ENCODE measurements around the gene ITGB1BP2.
"Not testable (repeated sequence)": the region's sequence is repeated elsewhere in the genome, so short reads cannot be mapped to it uniquely, and the experiment has no call there.

ITGB1BP2 gene

GRCh38 chrX:71302461-71303213 is 1.1 kb downstream of the ITGB1BP2 start:
- no peak for TF ChIP-seq Cebpa-rat (IDR thresholded peaks at IDR 0.05)
- H3K4me1 ChIP-seq, result no peaks in the 10 kb centered on the region
- peaks cover 42% of the 10 kb centered on the region for H4K20me1 ChIP-seq
- no peak overlapping the region for H3K4me2 ChIP-seq
- no peak overlapping the region for H3K9ac ChIP-seq
- H3K27me3 ChIP-seq, result peaks cover 52% of the 10 kb centered on the region
- H3K27ac ChIP-seq, result no peak overlapping the region
- no peaks in the 10 kb centered on the region for H3K9me3 ChIP-seq
- peaks cover 80% of the 10 kb centered on the region for H3K36me3 ChIP-seq
- no peak overlapping the region for H3K4me3 ChIP-seq

- H3K9me3 ChIP-seq, result no peaks in the 10 kb centered on the region
Observed at GRCh38 chrX:71304561-71304960, 3.0 kb downstream of the ITGB1BP2 start.

GRCh38 chrX:71315917-71316316 is 14.4 kb downstream of the ITGB1BP2 start:
- no peak for TF ChIP-seq Cebpa-rat (IDR thresholded peaks at IDR 0.05)
- H3K9ac ChIP-seq, result no peak overlapping the region

More at GRCh38 chrX:71304561-71304960, 3.0 kb downstream of the ITGB1BP2 start:
- no peak overlapping the region for H3K4me3 ChIP-seq
- H3K27ac ChIP-seq, result no peak overlapping the region
- no peak for TF ChIP-seq Cebpa-rat (IDR thresholded peaks at IDR 0.05)
- H3K36me3 ChIP-seq, result peaks cover 74% of the 10 kb centered on the region
- peaks cover 54% of the 10 kb centered on the region for H3K27me3 ChIP-seq
- no peak overlapping the region for H3K4me2 ChIP-seq
- H3K4me1 ChIP-seq, result no peaks in the 10 kb centered on the region
- no peak overlapping the region for H3K9ac ChIP-seq
- H4K20me1 ChIP-seq, result peaks cover 23% of the 10 kb centered on the region

GRCh38 chrX:71316959-71317358 is 15.4 kb downstream of the ITGB1BP2 start:
- not testable (repeated sequence) for H3K4me3 ChIP-seq, H3K9ac ChIP-seq, H3K4me2 ChIP-seq, H3K27me3 ChIP-seq, H3K27ac ChIP-seq, H4K20me1 ChIP-seq, H3K9me3 ChIP-seq
- Histone ChIP-seq H3K36me3 (peaks cover 35% of the 10 kb centered on the region), H3K4me1 (peaks cover 11% of the 10 kb centered on the region)

More at GRCh38 chrX:71315917-71316316, 14.4 kb downstream of the ITGB1BP2 start:
- no peaks in the 10 kb centered on the region for H4K20me1 ChIP-seq
- H3K27me3 ChIP-seq, result peaks cover 4% of the 10 kb centered on the region; the same call in 1 of the 2 replicates
- H3K4me1 ChIP-seq, result peaks cover 11% of the 10 kb centered on the region
- H3K27ac ChIP-seq, result no peak overlapping the region
- H3K4me2 ChIP-seq, result no peak overlapping the region
- H3K9me3 ChIP-seq, result no peaks in the 10 kb centered on the region
- no peak overlapping the region for H3K4me3 ChIP-seq
- peaks cover 37% of the 10 kb centered on the region for H3K36me3 ChIP-seq

- Histone ChIP-seq H3K27ac (peak overlapping the region; percentile 58), H3K9ac (no peak overlapping the region), H3K9me3 (peaks cover 13% of the 10 kb centered on the region), H3K36me3 (peaks cover 56% of the 10 kb centered on the region), H3K27me3 (no peaks in the 10 kb centered on the region), H3K4me3 (no peak overlapping the region), H4K20me1 (no peaks in the 10 kb centered on the region), H3K4me2 (peak overlapping the region; percentile 45), H3K4me1 (peaks cover 11% of the 10 kb centered on the region)
- no peak for TF ChIP-seq Cebpa-rat (IDR thresholded peaks at IDR 0.05)
Observed at GRCh38 chrX:71320126-71320525, 18.6 kb downstream of the ITGB1BP2 start.

- H4K20me1 ChIP-seq, result no peaks in the 10 kb centered on the region
- H3K27me3 ChIP-seq, result no peaks in the 10 kb centered on the region
- H3K27ac ChIP-seq, result no peak overlapping the region
- H3K36me3 ChIP-seq, result peaks cover 58% of the 10 kb centered on the region
- no peak overlapping the region for H3K4me2 ChIP-seq
- no peak overlapping the region for H3K4me3 ChIP-seq
- peaks cover 29% of the 10 kb centered on the region for H3K9me3 ChIP-seq
- H3K9ac ChIP-seq, result no peak overlapping the region
- TF ChIP-seq Cebpa-rat (IDR thresholded peaks at IDR 0.05), result no peak
- peaks cover 11% of the 10 kb centered on the region for H3K4me1 ChIP-seq
Observed at GRCh38 chrX:71321731-71322130, 20.2 kb downstream of the ITGB1BP2 start.

- H3K9ac ChIP-seq, H4K20me1 ChIP-seq, H3K27me3 ChIP-seq, H3K4me3 ChIP-seq, H3K27ac ChIP-seq, H3K4me2 ChIP-seq: not testable (repeated sequence)
- Histone ChIP-seq H3K9me3 (peaks cover 35% of the 10 kb centered on the region), H3K36me3 (peaks cover 52% of the 10 kb centered on the region), H3K4me1 (peaks cover 11% of the 10 kb centered on the region)
Observed at GRCh38 chrX:71324452-71324851, 22.9 kb downstream of the ITGB1BP2 start.

GRCh38 chrX:71326394-71326793 is 24.8 kb downstream of the ITGB1BP2 start:
- Histone ChIP-seq H3K4me1 (no peaks in the 10 kb centered on the region), H3K4me2 (no peak overlapping the region), H3K9ac (no peak overlapping the region), H3K4me3 (no peak overlapping the region), H3K27ac (no peak overlapping the region), H3K27me3 (no peaks in the 10 kb centered on the region), H3K9me3 (peaks cover 35% of the 10 kb centered on the region), H3K36me3 (peaks cover 47% of the 10 kb centered on the region), H4K20me1 (no peaks in the 10 kb centered on the region)
- no peak for TF ChIP-seq Cebpa-rat (IDR thresholded peaks at IDR 0.05)

- not testable (repeated sequence) for H3K4me3 ChIP-seq, H3K9me3 ChIP-seq, H3K4me1 ChIP-seq
Observed at GRCh38 chrX:71349151-71349665, 47.7 kb downstream of the ITGB1BP2 start.

GRCh38 chrX:71349867-71350266 is 48.3 kb downstream of the ITGB1BP2 start:
- not testable (repeated sequence) for H3K27ac ChIP-seq, H4K20me1 ChIP-seq, H3K4me2 ChIP-seq, H3K4me3 ChIP-seq, H3K36me3 ChIP-seq, H3K9ac ChIP-seq, H3K9me3 ChIP-seq, H3K4me1 ChIP-seq, H3K27me3 ChIP-seq

More at GRCh38 chrX:71349151-71349665, 47.7 kb downstream of the ITGB1BP2 start:
- H3K27me3 ChIP-seq, H4K20me1 ChIP-seq, H3K36me3 ChIP-seq, H3K9ac ChIP-seq, H3K4me2 ChIP-seq, H3K27ac ChIP-seq: not testable (repeated sequence)

GRCh38 chrX:71352439-71352838 is 50.9 kb downstream of the ITGB1BP2 start:
- H3K4me1 ChIP-seq, H3K27me3 ChIP-seq, H3K27ac ChIP-seq, H3K36me3 ChIP-seq, H3K4me2 ChIP-seq, H3K9ac ChIP-seq, H4K20me1 ChIP-seq, H3K4me3 ChIP-seq, H3K9me3 ChIP-seq: not testable (repeated sequence)

Measured in BLaER1 (cell line).